GM10266 (cell line): ENCODE data around the gene GRIN1.

ENCODE experiments used
- DNase-seq: peaks from one replicate; pipeline ENCODE4 v3.0.0; 2012; ENCODE audit errors: extremely low spot score
- TF ChIP-seq, protein P1 (sequence below): IDR thresholded peaks from 2 replicates; pipeline ENCODE4 v1.5.1; 2012; ENCODE audit warnings: mild to moderate bottlenecking, low read depth; ENCODE audit not compliant: control insufficient read depth, insufficient read depth; ENCODE audit errors: missing control alignments

GRIN1 gene

DNA sequence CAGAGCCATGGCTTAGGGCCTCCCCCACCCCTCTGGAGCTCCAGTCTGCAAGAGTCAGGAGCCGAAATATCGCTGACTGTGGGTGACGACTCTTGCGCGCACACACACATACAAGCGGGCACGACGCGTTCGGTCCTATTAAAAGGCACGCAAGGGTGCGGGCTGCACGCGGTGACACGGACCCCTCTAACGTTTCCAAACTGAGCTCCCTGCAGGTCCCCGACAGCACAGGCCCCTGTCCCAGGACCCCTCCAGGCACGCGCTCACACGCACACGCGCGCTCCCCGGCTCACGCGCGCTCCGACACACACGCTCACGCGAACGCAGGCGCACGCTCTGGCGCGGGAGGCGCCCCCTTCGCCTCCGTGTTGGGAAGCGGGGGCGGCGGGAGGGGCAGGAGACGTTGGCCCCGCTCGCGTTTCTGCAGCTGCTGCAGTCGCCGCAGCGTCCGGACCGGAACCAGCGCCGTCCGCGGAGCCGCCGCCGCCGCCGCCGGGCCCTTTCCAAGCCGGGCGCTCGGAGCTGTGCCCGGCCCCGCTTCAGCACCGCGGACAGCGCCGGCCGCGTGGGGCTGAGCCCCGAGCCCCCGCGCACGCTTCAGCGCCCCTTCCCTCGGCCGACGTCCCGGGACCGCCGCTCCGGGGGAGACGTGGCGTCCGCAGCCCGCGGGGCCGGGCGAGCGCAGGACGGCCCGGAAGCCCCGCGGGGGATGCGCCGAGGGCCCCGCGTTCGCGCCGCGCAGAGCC, at the start of gene GRIN1:
Gene GRIN1, plus strand, starts transcription at position 433 of the 746 bp plus-strand sequence. CDS start 333 bp downstream, outside the sequence.
- TF ChIP-seq, protein P1, sequence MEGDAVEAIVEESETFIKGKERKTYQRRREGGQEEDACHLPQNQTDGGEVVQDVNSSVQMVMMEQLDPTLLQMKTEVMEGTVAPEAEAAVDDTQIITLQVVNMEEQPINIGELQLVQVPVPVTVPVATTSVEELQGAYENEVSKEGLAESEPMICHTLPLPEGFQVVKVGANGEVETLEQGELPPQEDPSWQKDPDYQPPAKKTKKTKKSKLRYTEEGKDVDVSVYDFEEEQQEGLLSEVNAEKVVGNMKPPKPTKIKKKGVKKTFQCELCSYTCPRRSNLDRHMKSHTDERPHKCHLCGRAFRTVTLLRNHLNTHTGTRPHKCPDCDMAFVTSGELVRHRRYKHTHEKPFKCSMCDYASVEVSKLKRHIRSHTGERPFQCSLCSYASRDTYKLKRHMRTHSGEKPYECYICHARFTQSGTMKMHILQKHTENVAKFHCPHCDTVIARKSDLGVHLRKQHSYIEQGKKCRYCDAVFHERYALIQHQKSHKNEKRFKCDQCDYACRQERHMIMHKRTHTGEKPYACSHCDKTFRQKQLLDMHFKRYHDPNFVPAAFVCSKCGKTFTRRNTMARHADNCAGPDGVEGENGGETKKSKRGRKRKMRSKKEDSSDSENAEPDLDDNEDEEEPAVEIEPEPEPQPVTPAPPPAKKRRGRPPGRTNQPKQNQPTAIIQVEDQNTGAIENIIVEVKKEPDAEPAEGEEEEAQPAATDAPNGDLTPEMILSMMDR = no peak

DNA sequence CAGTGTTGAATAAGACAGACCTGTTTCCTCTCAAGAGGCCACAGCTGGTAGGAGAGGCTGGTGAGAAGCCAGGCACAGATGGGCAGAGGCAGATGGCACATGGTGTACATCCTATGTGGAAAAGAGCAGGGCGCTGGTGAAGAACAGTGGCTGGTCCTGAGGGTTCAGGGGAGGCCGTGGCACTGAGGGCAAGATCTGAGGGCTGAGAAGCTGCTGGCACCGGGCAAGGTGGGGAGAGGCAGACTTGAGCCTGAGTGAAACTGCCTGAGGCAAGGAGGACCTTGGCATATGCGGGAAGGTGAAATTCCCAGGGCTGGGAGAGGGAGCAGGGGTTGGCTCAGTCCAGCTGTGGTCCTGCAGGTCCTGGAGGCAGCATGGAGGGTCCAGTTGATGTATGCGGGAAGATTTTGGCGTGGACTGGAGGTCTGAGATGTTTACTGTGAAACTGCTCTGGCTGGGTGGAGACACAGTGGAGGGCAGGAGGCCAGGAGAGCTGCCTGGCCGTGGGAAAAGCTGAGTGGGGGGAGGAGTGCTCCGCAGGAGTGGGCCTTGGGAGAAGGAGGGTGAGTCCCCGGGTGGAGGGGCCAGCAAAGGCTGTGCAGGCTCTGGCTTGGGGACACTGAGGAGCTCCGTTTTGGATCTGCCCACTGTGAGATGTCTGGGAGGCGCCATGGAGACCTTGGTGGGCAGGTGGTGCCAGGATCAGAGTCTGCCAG, 49.6 kb upstream of the GRIN1 start:
- DNase-seq = no peak
- TF ChIP-seq, protein P1 = no peak

More for the DNA sequence above, at the start of gene GRIN1:
- peak; percentile 64 for DNase-seq

DNA sequence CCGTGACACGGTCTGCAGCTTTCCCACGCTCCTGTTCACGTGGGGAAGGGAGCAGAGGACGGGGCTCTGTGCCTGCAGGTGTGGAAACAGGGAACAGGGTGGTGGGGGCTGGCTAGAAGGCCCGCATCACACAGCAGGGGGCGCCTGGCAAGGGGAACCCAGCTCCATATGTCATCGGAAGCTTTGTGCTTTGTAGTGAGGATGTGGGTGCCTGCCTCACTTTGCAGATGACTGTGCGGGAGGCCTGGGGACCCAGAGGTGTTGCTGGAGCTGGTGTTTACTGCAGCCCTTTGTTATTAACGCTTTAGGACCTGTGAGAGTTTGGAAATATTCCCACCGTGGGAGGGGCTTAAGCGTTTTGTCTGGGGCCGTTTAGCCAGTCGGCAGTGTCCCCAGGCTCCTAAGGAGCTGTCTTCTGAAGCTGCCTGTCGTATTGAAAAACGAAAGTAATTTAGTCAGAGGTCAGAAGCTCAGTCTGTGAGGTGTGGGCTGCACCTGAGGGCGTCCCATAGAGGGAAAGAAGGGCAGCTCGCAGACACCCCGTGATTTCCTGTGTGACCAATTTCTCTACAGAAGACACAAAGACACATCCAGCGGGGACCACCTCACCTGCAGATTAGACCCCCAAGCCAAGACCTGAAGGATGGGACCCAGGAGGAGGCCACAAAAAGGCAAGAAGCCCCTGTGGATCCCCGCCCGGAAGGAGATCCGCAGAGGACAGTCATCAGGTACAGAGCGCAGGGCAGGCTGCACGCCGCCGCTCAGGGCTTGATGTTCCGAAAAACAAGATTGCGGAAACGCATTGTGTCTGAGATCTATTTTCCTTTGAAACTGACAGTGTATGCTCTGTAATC, 43.1 kb upstream of the GRIN1 start:
- peak; percentile 71 for DNase-seq
- TF ChIP-seq, protein P1 = peak; percentile 74

DNA sequence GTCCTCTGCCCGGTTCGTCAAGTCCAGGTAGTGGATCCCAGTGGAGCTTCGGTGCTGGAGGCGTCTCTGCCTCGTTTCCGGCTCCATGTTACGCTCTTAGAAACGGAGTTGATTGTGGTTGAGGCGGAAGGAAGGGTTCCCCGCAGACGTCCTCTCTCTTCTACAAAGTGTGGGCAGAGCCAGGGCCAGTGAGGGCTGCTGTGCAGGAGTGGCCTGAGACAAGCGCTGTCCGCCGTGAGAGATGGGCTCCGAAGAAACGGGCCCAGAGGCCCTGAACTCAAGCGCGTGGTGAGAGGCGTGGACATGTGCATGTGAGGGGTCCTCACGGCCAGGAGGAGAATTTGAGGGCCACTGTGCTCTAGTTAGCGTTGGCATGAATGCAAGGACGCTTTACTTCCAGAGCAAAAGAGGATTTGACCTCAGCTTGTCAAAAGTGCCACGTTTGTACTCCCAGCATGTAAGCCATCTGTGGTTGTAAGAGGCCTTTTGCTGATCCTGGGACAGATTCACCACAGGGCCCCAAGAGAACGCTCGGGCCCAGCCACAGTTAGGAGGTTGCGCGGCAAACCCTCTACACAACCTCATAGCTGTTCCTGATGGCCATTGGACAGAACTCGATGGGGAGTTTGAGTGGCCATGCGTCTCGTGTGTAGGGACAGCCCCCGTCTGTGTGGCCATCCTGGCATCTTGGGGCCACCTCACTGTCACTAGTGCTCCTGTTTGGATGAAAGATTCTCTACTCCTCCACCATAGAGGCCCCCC, 42.0 kb upstream of the GRIN1 start:
- TF ChIP-seq, protein P1 = no peak

DNA sequence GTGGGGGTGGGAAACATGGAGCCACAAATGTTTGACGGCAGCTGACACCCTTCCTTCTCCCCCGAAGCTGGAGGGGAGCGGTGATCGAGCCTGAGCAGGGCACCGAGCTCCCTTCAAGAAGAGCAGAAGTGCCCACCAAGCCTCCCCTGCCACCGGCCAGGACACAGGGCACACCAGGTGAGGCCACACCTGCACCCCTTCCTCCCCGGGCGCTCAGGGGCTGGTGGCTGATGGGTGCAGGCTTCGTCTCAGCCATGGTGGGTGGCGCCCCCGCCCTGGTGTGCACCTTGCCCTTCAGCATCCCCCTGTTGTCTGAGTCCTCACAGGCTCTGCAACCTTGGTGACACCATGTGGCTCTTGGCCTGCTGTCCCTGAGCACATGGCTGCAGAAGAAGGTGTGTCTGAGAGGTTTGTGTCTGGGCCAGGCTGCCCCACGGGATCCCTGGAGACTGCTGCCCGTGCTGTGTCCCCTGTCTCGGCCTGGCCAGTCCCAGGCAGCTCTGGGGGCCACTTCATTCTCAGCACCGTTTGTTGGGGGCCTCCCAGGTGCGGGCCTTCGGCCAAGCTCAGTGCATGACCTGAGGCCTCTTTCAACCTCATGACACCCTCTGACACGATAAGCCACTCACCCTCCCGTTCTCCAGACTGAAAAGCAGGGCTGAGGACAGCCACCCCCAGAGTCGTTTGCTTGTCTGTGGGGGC, 41.0 kb upstream of the GRIN1 start:
- DNase-seq = no peak
- TF ChIP-seq, protein P1 = no peak

More for the DNA sequence above, 42.0 kb upstream of the GRIN1 start:
- no peak for DNase-seq

DNA sequence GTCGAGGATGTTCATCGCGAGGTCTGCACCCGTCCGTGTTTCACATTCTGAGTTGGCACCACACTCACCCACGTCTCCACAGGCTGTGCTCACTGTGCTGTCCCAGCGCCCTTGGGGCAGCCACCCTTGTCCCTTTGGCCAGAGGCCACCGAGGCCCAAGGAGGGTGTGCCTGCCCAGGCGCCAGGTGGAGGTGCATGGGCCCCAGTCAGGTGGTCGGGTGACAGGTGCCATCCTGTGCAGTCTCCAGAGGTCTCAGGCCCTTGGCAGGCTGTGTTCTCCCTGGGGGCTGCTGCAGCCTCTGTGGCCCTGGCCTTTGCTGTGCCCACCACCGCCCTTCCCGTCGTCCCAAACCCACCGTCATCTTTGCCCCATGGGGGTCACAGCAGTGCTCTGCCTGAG, 39.7 kb upstream of the GRIN1 start:
- TF ChIP-seq, protein P1 = no peak
- DNase-seq = no peak
